NT2/D1 (cell line): ENCODE results near the gene ALMS1.

Source experiments
- SUZ12 ChIP-seq: IDR thresholded peaks from 2 replicates; pipeline ENCODE4 v1.6.1; 2011; ENCODE audit not compliant: insufficient read length, insufficient read depth; ENCODE audit errors: extremely low read depth
- YY1 ChIP-seq: IDR thresholded peaks from 2 replicates; pipeline ENCODE4 v1.6.1; 2011; ENCODE audit not compliant: insufficient read length, insufficient read depth
- ZNF274 ChIP-seq: IDR thresholded peaks from 2 replicates; pipeline ENCODE4 v1.6.1; 2011; ENCODE audit warnings: mild to moderate bottlenecking, low read depth, low read length

DNA sequence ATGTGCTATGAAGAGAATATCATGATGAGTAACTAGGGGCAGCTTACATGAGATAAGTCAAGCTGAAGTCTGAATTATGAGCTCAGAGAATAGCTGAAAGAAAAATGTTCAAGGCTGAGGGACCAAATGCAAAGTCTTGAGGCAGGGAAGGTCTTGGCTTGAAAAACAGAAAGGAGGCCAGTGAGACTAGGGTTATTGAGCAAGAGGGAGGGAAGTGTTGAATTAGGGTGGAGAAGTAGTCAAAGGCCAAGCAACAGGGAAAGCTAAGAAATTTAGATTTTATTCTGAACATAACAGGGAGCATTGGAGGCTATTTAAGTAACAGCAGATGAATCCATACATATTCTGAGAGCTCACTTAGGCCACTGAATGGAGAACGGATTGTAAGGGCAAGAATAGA lies 11.4 kb upstream of the ALMS1 start:
- TF ChIP-seq ZNF274 (no peak), SUZ12 (no peak), YY1 (no peak)
